ENCODE results near the gene RBM3.

Gene RBM3

DNA sequence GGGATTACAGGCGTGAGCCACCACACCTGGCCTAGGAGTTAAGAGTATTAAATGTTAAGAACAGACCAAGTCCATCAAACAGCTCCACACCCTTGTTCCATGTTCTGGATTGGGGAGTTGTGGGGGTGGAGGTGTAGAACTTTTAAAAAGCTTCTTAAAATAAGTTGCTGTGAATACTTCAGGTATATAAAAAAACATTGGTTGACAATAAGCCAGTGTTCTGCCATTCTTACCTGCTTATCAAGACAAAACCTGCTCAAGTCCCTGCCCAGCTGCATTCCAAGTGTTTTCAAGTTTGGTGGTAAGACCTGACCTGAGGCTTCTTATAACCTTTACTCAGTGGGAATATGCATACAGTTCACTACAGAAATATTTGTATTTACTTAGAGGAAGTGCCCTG, 6.4 kb downstream of the RBM3 start:
- H3K27me3 ChIP-seq (replicated peaks; ENCODE audit: control insufficient read depth, insufficient read depth, low read length): no peaks in the 10 kb centered on the region
- no peak overlapping the region for H3K4me3 ChIP-seq (replicated peaks; ENCODE audit: low read depth, low read length)
- DNase-seq (ENCODE audit: extremely low read depth, insufficient read length): no peak
- TF ChIP-seq, protein P1, sequence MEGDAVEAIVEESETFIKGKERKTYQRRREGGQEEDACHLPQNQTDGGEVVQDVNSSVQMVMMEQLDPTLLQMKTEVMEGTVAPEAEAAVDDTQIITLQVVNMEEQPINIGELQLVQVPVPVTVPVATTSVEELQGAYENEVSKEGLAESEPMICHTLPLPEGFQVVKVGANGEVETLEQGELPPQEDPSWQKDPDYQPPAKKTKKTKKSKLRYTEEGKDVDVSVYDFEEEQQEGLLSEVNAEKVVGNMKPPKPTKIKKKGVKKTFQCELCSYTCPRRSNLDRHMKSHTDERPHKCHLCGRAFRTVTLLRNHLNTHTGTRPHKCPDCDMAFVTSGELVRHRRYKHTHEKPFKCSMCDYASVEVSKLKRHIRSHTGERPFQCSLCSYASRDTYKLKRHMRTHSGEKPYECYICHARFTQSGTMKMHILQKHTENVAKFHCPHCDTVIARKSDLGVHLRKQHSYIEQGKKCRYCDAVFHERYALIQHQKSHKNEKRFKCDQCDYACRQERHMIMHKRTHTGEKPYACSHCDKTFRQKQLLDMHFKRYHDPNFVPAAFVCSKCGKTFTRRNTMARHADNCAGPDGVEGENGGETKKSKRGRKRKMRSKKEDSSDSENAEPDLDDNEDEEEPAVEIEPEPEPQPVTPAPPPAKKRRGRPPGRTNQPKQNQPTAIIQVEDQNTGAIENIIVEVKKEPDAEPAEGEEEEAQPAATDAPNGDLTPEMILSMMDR (IDR thresholded peaks at IDR 0.05; ENCODE audit: insufficient read depth, low read length, poor library complexity, severe bottlenecking): no peak
- H3K36me3 ChIP-seq (ENCODE audit: control insufficient read depth, insufficient read depth, low read length): peaks cover 8% of the 10 kb centered on the region

GRCh38 chrX:48584698-48585097, 10.4 kb downstream of the RBM3 start:
- TF ChIP-seq, protein P1 (IDR thresholded peaks at IDR 0.05; ENCODE audit: insufficient read depth, low read length, poor library complexity, severe bottlenecking): no peak
- no peak for DNase-seq (ENCODE audit: extremely low read depth, insufficient read length)
- Histone ChIP-seq H3K27me3 (replicated peaks; ENCODE audit: control insufficient read depth, insufficient read depth, low read length) (no peaks in the 10 kb centered on the region), H3K36me3 (ENCODE audit: control insufficient read depth, insufficient read depth, low read length) (no peaks in the 10 kb centered on the region), H3K4me3 (replicated peaks; ENCODE audit: low read depth, low read length) (no peak overlapping the region)

DNA sequence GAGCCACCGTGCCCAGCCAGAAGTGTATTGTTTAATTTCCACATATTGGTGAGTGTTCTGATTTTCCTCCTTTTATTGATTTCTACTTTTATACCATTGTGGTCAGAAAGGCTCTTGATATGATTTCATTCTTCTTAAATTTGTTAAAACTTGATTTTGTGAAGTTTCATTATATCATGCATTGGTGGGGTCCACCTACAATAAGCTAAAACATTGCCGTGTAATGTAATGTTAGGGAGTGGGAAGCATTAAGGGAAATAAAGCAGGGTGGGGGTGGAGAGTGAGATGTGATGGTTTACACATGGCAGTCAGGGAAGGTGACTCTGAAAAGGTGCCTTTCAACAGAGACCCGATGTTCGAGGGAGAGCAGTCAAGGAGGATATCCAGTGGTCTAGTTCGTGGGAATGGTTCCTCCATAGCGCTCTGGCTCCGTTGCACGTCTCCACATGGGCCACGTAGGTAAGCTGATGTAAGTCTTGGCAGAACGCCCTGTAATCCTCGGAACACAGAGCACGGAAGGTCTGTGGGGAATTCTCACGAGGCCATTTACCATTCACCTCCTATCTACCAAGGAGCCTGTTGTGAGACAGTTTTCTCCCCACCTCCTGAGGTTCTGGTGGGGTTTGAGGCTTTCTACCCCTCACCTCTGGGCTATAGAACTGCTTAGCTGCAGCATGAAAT, 15.3 kb downstream of the RBM3 start:
- no peak overlapping the region for H3K4me3 ChIP-seq (replicated peaks; ENCODE audit: low read depth, low read length)
- H3K36me3 ChIP-seq (ENCODE audit: control insufficient read depth, insufficient read depth, low read length): no peaks in the 10 kb centered on the region
- TF ChIP-seq, protein P1 (IDR thresholded peaks at IDR 0.05; ENCODE audit: insufficient read depth, low read length, poor library complexity, severe bottlenecking): no peak
- no peak for DNase-seq (ENCODE audit: extremely low read depth, insufficient read length)
- H3K27me3 ChIP-seq (replicated peaks; ENCODE audit: control insufficient read depth, insufficient read depth, low read length): no peaks in the 10 kb centered on the region

GRCh38 chrX:48590203-48591103, 16.2 kb downstream of the RBM3 start:
- no peak for DNase-seq (ENCODE audit: extremely low read depth, insufficient read length)
- Histone ChIP-seq H3K36me3 (ENCODE audit: control insufficient read depth, insufficient read depth, low read length) (no peaks in the 10 kb centered on the region), H3K4me3 (replicated peaks; ENCODE audit: low read depth, low read length) (no peak overlapping the region), H3K27me3 (replicated peaks; ENCODE audit: control insufficient read depth, insufficient read depth, low read length) (no peaks in the 10 kb centered on the region)
- TF ChIP-seq, protein P1 (IDR thresholded peaks at IDR 0.05; ENCODE audit: insufficient read depth, low read length, poor library complexity, severe bottlenecking): no peak

DNA sequence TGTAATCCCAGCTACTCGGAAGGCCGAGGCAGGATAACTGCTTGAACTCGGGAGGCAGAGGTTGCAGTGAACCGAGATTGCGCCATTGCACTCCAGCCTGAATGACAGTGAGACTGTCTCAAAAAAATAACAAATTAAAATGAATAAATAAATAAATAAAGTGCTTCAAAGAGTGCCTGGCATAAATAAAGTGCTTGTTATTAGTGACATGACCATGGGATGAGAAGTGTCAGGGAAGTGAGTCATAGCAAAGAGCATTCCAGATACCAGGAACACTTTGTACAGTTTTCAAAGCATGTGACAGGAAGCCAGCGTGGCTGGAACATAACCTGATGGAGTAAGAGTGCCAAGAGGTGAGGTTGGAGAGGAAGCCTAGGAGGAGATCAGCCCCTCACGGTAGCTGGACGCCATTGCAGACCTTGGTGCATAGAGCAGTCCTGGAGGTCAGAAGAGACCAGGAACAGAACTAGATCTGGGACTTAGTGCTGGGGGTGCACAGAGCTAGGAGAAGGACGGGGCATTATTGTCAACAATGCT, 17.0 kb downstream of the RBM3 start:
- Histone ChIP-seq H3K36me3 (ENCODE audit: control insufficient read depth, insufficient read depth, low read length) (no peaks in the 10 kb centered on the region), H3K27me3 (replicated peaks; ENCODE audit: control insufficient read depth, insufficient read depth, low read length) (no peaks in the 10 kb centered on the region), H3K4me3 (replicated peaks; ENCODE audit: low read depth, low read length) (no peak overlapping the region)
- TF ChIP-seq, protein P1 (IDR thresholded peaks at IDR 0.05; ENCODE audit: insufficient read depth, low read length, poor library complexity, severe bottlenecking): no peak
- DNase-seq (ENCODE audit: extremely low read depth, insufficient read length): no peak

All from GM06990 (cell line).